ENCODE results near the gene ZNF200. TPM values are rescaled to one million over a fixed set of nuclear protein-coding genes. Genes with fewer than 3 reads are reported as not detected.
"Not testable (repeated sequence)": the region's sequence is repeated elsewhere in the genome, so short reads cannot be mapped to it uniquely, and the experiment has no call there.

Gene ZNF200, protein sequence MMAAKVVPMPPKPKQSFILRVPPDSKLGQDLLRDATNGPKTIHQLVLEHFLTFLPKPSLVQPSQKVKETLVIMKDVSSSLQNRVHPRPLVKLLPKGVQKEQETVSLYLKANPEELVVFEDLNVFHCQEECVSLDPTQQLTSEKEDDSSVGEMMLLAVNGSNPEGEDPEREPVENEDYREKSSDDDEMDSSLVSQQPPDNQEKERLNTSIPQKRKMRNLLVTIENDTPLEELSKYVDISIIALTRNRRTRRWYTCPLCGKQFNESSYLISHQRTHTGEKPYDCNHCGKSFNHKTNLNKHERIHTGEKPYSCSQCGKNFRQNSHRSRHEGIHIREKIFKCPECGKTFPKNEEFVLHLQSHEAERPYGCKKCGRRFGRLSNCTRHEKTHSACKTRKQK
- total RNA-seq (2014; rRNA removed; shearing (Covaris generic)) = 5.6 and 8.6 TPM in 2 replicates

DNA sequence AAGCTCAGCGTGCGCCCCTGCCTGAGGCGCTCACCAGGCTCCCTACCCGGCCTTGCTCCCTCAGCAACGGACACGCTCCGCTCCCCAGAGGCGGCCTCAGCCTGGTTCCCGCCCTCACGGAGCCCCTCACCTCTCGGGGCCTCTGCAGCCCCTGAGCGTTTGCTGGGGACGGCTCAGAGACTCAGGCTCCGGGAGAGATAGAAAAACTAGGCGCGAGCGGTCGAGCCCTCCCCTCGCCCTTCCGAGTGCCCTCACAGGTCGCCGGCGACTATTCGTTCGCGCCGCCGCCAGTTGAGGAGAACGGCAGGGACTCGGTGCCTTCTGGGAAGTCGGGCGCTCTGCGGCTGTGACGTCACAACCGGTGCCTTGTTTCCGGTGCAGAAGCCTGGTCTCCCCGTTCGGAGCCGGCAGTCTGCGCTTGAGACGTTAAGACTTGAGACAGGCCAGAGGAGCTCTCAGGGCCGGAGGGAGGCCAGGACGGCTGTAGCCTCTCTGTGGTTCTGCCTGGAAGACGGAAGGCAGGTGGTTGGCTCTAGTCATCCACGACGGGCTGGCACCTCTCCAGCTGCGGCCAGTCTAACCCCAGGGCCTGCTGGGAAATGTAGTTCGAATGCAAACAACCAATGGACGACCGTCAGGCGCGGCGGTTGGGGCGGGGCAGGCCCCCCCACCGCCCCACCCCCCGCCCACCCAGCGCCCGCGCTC is at the start of gene ZNF200:
ZNF200 (minus strand) TSS at position 302 of the 705 bp plus-strand sequence. CDS start 1,403 bp downstream, outside the sequence.
- peak; percentile 96 for DNase-seq (ENCODE audit: low spot score)

DNA sequence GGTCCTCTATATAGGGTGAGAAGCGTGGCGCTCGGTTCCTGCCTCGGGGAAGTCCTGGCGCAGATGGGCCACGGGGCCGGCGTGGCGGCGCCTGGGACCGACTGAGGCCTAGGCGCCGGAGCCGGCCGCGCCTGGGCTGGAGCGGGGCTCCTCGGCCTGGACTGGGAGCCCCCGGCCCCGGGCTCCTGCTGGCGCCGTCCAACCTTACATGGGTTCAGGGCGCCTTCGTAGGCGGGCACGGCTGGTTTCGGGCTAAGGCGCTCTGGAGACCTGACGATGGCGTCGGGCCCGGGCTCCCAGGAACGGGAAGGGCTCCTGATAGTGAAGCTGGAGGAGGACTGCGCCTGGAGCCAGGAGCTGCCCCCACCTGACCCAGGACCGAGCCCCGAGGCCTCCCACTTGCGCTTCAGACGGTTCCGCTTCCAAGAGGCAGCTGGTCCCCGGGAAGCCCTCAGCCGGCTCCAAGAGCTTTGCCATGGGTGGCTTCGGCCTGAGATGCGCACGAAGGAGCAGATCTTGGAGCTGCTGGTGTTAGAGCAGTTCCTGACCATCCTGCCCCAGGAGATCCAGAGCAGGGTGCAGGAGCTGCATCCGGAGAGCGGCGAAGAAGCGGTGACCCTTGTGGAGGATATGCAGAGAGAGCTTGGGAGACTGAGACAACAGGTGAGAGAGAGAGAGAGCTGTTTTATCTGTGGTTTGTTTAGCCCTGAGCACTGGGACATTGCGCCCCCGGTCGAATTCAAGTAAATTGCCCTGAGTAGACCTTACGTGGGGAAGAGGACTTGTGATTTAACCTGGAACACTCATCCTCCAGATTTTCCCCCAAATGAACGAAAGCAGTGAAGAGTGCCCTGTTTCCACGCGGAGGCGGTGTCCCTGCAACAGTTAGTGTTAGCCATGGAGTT is 48.8 kb upstream of the ZNF200 start:
- peak; percentile 19 for DNase-seq (ENCODE audit: low spot score)

DNA sequence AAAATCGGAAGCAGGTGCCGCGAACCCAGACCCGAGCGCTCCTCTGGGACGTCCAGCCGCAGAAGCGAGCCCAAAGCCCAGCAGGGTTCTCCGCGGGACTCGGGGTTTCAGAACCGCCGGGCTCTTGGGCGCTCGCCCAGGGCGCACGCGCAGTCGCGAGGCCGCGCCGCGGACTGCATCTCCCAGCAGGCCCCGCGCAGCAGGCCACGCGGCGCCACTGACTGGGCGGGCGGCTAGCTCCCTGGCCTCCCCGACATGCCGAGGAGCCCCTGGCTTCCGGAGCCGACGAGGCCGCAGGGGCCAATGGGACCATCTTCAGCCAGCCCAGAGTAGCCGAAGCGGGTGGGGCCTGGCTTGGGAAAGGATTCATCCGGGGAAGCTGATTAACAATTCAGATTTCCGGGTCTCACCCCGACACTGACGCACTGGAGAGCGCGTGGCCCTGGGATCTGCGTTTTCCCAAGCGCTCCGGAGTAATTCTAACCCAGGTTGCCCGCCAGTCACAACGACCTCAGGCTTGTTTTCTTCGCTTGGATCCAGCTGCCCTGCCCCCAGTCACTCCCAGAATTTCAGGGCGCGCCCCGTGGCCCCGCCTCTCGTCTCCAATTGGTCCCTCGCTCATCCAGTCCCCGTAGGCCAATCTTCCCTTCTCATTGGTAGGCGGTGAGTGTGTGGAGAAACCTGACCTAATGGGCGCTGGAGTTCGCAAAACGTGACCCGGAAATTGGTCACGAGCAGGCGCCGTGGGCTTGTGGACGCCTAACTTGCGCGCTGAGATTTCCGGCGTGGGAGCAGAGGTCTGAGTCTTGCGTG is 48.0 kb upstream of the ZNF200 start, which contains the start of gene ZNF263:
ZNF263 (plus strand) TSS at position 762 of the 813 bp plus-strand sequence. CDS start 328 bp downstream, outside the sequence.
- DNase-seq (ENCODE audit: low spot score) = peak; percentile 98

DNA sequence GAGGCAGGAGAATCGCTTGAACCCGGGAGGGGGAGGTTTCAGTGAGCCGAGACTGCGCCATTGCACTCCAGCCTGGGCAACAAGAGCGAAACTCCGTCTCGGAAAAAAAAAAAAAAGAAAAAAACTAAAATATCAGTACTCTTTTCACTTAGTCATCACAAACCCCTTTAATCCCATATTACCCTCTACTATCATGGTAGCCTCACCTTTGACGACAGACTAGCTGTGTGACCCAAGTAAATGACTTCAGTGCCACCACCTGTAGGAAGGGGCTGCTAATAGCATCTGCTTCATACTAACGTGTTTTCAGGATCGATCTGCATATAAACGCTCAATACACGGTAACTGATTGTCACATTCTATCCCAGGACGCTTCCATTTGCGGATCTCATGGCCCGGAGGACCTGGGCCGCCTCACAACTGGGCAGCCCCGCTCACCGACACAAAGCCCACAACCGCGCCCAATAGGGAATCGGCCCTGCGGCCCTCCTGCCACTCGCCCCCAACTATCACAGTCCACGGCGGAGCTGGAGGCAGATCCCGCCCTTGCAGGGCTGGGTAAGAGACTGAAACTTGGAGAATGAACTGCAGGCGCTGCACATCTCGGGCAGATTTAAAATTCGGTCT is 47.3 kb upstream of the ZNF200 start:
- peak; percentile 74 for DNase-seq (ENCODE audit: low spot score)

DNA sequence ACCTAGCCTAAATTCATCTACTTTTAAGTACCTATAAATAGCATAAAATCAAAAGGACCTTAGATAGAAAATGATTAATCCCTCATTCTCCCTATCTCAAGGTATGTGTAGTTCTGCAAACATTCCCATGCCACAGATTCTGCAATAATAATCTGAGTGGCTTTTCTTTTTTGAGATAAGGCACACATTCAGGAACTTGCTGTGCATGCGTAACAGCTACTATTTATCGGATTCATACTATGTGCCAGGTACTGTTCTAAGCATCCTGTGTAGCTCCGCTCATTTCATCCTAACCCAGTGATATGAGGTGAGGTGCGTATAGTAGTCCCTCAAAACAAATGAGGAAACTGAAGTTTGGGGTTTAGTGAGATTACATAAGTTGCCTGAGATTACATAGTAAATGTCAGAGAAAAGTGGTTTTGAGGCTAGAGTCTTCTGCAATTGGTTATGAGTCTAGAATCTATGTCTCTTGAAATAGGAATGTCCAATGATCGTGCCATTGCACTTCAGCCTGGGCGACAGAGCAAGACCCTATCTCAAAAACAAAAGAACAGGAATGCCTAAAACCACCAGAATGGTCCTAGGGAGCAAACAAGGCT is 46.4 kb upstream of the ZNF200 start:
- no peak for DNase-seq (ENCODE audit: low spot score)

DNA sequence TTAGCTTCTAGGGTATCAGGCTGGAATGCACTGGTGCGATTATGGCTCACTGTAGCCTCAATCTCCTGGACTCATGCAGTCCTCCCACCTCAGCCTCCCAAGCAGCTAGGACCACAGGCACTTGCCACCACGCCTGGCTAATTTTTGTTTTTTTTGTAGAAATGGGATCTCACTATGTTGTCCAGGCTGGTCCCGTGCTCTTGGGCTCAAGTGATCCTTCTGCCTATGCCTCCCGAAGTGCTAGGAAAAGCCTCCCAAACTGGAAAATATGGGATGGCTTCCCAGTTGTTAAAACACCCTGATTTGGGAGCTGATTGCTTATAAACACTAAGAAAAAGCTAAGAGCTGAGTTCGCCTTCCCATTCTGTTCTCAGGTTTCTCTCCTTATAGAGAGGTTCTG is 41.7 kb upstream of the ZNF200 start:
- no peak for DNase-seq (ENCODE audit: low spot score)

DNA sequence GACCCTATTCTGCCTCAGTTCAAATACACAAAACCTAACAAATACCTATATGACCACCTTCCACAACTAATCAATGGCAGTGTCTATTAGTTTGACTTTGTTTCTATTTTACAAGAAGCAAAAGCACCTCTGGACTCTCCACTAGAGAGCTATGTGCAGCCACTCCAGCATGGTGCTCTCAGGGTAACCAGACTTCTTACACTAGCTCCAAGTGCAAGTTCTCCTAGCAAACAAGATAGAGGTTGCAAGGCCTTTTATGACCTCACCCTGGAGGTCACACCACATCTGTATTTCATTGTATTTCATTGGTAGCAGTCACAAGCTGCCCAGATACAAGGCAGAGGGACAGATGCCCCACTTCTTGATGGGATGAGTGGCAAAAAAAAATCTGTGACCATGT is 40.0 kb upstream of the ZNF200 start:
- DNase-seq (ENCODE audit: low spot score) = no peak

DNA sequence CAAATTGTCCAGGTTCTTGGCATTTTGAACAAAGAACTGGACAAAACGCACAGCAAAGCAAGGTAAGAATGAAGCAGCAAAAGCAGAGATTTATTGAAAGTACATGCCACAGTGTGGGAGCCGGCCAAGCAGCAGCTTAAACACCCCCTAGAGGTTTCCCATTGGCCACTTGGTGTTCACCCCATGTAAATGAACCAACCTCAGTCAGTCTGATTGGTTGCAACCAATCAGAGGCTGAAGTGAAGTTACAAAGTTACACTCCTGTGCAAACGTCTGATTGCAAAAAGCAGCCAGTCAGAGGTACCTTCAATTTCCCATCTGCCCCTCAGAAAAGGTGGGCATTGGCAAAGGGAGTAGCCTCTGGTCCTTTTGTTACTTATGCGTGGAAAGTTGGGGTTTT is 39.5 kb upstream of the ZNF200 start:
- DNase-seq (ENCODE audit: low spot score) = peak; percentile 60

DNA sequence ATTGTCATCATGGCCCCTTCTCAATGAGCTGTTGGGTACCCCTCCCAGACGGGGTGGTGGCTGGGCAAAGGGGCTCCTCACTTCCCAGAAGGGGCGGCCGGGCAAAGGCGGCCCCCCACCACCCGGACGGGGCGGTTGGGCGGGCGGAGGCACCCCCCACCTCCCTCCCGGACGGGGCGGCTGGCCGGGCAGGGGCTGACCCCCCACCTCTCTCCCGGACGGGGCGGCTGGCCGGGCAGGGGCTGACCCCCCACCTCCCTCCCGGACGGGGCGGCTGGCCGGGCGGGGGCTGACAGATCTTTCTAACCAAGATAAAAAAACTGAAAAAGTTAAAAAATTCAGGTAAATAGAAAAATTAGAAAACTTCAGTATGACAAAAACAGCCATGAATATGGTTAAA is 36.3 kb upstream of the ZNF200 start:
- not testable (repeated sequence) for DNase-seq (ENCODE audit: low spot score)

DNA sequence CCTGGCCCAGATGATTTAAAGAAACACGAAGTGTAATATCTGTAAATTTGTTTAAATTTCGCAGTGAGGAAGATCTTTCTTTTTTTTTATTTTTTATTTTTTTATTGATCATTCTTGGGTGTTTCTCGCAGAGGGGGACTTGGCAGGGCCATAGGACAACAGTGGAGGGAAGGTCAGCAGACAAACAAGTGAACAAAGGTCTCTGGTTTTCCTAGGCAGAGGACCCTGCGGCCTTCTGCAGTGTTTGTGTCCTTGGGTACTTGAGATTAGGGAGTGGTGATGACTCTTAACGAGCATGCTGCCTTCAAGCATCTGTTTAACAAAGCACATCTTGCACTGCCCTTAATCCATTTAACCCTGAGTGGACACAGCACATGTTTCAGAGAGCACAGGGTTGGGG is 35.8 kb upstream of the ZNF200 start:
- not testable (repeated sequence) for DNase-seq (ENCODE audit: low spot score)

DNA sequence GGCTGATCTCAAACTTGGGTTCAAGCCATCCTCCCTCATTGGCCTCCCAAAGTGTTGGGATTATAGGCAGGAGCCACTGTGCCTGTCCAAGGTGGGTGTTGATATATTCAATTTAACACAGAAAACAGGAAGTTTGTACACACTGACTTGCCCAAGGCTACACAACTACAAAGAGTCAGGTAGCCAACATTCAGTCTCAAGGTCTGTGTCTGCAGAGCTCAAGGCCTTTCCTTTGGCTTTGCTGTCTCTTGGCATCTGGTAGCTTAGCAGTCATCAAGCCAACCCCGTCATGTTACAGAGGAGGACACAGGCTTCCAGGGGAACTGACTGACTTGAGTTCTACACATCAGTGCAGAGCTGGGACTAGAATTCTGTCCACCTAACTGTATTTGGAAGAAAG is 33.3 kb upstream of the ZNF200 start:
- no peak for DNase-seq (ENCODE audit: low spot score)

DNA sequence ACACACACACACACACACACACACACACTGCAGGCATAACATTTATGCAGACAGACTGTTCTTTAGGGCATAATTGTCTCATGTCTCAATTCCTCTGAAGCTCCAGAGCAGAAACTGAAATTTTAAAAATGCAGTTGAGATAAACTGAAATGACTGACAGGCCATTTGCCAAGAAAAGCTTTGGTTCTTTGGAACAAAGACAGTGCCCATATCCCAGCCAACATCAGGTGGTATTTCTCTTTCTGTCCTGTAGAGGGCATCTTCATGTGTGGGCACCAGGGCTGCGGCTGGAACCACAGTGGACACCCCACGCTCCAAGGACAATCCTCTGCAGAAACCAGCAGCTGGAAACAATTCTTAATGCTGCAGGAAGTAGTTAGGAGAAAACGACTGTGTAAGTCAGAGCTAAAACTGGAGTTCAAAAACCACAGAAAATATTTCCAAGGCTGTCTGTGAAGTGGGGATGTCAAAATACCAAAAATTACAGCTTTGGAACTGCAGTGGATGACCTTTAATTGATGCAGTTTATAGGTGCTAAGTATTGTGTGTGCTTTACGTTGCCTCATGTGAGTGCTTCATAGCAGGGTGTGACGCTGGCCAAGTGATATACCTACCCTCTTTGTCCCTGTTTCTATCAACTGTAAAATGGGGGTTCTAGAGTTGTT is 32.0 kb upstream of the ZNF200 start:
- DNase-seq (ENCODE audit: low spot score) = peak; percentile 68

DNA sequence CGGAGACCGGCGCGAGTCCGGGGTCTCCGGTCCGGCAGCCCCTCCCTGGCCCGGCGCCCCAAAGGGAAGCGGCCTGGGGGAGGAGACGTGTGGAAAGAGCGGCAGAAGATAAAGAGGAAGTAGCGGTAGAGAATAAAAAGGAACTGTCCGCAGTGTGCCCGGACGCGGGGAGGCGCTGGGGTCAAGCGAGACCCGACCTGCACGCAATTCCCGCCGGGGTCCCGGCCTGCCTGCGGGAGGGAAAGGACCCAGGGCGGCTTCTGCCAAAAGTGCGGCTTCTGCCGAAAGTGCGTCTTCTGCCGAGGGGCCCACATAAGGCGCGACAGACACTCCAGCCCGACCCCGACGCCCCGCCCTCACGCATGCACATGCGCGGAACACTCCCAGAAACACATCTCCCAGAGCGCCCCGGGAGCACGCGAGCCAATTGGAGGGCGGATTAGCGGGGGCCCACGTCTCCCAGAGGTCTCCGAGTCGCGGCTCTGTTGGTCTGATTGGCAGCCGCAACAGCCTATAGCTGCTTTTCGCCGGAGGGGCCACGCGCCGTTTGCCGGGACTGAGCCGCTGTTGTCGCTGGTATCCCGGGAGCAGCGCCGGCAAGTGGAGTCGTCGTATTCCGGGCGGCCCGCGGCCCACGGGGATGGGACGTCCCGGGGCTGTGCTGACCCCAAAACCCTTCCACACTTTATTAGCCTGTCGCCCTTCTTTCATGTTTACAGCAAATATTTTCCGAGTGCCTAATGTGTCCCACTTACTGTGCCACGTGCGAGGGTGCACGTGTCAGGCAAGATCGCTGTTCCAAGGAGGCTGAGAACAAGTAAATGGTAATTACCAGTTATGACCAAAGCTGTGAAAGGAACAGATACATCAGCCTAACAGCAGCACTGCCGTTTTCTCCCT is 29.4 kb upstream of the ZNF200 start:
- peak; percentile 97 for DNase-seq (ENCODE audit: low spot score)

DNA sequence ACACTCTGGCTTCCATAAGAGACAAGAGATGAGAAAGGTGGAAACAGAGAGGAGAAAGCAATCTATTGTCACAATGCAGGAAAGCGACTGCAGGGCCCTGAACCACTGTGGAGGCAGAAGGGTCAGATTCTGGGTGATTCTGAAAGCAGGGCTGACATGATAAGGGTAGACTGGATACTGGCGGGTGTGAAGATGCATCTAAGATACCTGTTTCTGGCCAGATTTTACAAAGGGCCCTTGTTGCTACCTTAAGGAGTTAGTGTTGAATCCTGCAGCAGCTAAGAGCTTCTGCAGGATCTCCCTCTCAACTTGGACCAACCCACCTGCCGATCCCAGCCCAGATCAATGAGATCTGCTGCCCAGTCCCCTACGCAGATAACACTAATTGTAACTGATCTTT is 27.6 kb upstream of the ZNF200 start:
- no peak for DNase-seq (ENCODE audit: low spot score)

DNA sequence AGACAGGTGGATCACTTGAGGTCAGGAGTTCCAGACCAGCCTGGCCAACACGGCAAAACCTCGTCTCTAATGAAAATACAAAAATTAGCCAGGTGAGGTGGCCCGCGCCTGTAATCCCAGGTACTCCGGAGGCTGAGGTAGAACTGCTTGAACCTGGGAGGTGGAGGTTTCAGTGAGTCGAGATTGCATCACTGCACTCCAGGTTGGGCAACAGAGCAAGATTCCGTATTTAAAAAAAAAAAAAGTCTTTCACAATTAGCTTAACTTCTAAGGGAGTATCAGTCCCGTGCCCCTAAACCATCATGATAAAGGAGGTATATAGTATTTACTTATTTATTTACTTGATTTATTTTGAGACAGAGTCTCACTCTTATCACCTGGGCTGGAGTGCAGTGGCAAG is 24.9 kb upstream of the ZNF200 start:
- DNase-seq (ENCODE audit: low spot score) = no peak

DNA sequence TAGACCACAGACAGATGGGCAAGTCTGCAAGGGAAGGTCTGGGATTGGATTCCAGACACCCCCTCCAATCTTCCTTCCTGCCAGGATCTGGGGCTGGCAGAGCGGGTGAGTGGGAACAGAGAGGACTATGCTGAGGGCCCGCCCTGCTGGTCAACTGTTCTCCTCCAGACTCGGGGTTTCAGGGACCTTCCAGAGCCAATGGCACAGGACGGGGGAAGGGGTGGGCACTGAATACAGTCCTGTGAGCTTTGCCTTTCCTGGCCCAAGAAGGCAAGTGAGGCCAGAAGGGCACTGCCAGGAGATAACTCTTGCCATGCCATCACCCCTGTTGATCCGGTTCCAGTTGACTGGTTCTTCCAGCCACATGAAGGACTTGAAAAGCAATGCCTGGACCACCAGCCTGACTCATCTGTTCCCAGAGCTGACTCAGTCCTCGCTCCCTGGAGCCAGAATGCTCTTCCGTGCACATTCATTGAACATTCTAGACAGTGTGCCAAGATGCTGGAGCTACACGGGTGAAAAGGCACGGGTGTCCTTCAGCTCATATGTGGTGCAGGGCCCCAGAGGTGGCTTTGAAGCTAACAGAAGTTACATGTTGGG is 22.0 kb upstream of the ZNF200 start:
- DNase-seq (ENCODE audit: low spot score) = no peak

DNA sequence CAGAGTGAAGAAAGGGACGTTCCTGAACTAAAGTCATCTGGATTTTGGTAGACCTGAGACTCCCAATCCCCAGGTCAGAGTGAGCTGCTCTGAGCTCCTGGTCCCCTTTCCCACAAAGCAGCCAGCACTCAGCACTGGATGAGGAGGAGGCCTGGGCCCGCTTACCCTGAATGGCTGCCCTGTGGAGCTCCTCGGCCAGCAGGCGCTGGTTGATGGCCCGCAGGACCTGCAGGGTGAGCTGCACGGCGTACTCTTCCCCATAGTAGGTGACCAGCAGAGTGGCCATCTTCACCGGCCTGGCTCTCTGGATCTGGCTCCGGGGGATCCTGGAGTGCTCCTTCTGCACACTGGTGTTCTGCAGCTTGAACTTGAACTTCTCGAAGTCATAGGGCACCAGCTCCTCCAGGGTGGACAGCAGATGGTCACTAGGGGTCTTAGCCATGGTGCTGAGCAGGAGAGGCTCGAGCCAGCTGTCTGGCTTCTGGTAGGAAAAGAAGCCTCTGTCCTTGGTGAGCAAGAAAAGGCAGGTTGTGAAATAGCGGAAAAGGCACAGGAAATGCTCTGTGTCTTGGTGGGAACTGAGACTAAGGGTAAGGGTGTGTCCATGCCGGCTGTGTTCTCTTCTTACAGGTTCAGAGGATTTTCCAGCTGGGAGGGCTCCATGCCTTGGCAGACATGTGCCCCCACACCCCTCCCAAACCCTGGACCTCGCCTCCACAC is 21.3 kb upstream of the ZNF200 start, which contains the start of gene MEFV:
MEFV (minus strand) TSS at position 488 of the 720 bp plus-strand sequence; CDS start at position 442, 46 bp downstream.
- no peak for DNase-seq (ENCODE audit: low spot score)

Measured in HT-29 (cell line).